ENCODE results near the gene GLB1L2.
"Not testable (repeated sequence)": the region's sequence is repeated elsewhere in the genome, so short reads cannot be mapped to it uniquely, and the experiment has no call there.

GLB1L2 gene

DNA sequence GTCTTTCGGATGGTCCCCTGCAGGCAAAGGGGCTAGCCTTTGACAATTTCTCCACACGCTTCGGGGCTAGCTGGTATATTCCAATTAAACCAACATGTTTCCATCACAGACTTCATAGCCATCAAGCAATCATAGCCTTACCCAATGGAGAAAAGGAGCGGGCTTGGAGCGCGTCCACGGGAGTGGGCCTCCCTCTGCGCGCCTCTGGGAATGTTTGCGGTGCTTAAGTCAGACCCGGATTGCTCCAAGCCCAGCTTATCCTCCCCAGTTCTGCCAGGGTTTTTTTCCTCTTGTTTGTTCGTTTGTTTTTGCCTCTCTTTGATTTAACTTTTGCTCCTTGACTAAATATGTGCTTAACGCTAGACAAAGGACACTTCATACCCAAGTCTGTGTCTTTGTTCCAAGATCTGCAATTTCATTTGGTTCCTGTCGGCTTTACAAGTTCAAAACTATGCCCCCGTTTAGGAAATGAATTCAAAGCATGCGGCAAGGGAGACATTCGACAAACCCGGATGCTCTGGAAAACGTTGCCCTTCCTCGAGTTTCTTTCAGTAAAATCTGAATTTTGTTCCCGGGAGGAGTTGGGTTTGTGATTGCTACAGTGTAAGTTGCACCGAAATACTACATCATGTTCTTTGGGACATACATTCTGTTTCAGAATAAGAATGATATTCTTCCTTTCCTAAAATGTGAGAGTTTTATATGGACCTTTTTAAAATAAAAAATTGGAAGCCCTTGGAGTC lies 1.0 kb upstream of the GLB1L2 start:
- no peak for DNase-seq

GRCh38 chr11:134332189-134332631 lies 422 bp downstream of the GLB1L2 start:
- no peak for DNase-seq

GRCh38 chr11:134332782-134333181 lies 994 bp downstream of the GLB1L2 start:
- no peak for DNase-seq

DNA sequence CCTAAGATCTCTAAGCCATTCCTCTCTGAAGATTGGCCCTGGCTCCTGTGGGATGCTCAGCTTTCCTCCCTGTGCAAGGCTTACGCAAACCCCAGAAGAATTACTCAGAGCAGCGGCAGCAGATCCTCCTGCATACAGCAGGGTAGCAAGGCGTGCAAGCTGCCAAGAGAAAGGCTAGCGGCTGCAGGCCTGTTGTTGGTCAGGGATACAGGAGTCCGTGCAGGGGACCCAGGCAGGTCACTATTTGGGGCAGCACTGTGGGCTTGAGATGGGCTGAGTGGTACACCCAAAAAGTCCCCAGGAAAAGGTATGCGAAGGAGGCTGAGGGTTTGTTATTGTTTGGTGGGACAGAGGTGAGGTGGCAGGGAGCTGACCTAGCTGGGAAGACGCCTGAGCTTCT lies 1.5 kb downstream of the GLB1L2 start:
- no peak for DNase-seq

DNA sequence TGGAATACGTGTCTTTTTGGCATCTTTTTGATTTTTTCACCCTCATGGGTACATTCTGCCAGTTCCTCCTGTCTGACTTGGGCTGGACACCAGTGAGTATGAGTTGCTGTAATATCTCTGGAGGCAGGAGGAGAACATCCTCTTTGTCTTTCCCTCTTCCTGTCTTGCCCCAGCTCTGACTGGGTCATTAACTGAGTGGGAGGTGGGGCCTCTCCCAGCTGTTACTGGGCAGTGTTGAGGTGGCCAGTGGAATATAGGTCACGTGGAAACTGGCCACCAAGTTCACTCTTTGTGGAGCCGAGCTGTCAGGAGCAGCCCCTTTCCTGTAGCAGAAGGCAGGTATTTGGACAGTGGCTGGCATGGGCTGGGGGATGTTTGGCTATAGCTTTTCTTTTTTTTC lies 2.2 kb downstream of the GLB1L2 start:
- no peak for DNase-seq

DNA sequence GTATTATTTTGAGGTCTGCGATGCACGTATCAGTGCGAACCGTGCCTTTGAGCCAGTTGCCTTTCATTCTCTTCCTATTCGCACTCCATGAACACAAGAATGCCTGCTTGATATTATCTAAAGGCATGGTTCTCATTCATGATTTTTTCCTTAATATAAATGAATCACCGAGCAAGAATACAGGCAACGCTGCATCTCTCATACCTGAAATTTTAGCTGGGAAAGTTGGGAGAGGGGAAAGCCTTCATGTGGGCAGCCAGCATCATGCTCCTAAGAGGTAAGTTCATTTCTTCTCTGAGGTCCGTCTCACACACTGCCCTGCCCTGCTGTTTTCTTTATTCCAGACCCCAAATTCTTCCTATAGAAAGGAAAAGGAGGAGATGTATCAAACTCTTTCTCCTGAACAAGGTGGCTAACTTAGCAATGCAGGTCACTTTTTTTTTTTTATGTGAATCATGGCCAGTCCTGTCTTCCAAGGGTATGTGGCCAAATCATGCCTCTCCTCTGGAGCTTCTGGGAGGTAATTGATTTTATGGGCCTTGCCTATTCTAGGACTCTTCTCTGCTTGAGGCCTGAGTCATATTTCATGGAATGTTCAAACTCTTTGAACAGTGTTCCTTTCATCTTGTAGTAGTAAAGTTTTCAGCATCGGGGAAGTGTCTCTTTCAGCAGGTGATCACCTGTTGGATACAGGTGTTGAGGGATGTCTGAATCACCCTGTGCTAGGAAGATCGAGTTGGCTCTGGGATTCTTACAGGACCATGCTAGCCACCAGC lies 3.2 kb downstream of the GLB1L2 start:
- no peak for DNase-seq

GRCh38 chr11:134337051-134337450 lies 5.3 kb downstream of the GLB1L2 start:
- no peak for DNase-seq

DNA sequence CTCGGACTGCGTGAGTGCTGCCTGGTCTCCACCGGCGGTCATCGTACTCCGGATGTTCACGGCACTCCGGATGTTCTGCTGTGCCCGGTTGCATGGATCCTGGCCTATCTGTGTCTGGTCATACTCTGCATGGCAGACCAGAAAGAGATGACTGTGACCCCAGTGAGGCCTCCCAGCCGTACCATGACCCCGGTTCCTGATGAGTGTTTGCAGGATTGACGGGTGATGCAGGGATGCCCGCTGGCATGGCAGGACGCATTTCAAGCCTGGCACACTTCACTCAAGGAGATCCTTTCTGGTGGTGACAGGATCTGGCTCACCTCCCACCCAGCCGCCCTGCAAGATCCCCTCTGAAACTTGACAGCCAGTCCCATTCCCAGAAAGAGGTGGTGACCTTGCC lies 6.3 kb downstream of the GLB1L2 start:
- DNase-seq, result no peak

DNA sequence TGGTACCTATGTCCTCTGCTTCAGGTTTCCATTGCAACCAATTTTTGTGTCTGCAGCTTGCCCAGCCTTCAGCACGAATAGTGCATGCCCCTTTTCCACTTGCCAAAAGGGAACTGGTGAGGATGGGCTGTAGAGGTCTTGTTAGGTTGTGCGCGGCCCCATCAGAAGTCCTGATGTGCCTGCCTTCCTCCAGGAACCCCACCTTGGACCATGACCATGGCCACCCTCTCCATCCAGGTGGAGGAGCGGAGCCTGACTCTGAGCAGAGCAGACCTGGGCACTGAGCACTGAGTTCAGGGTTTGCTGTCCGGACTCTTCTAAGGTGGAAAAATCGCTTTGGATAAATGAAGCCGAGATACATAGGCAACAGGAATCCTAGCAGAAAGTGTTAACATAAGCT lies 6.9 kb downstream of the GLB1L2 start:
- DNase-seq, result no peak

GRCh38 chr11:134339756-134340155 lies 8.0 kb downstream of the GLB1L2 start:
- no peak for DNase-seq

DNA sequence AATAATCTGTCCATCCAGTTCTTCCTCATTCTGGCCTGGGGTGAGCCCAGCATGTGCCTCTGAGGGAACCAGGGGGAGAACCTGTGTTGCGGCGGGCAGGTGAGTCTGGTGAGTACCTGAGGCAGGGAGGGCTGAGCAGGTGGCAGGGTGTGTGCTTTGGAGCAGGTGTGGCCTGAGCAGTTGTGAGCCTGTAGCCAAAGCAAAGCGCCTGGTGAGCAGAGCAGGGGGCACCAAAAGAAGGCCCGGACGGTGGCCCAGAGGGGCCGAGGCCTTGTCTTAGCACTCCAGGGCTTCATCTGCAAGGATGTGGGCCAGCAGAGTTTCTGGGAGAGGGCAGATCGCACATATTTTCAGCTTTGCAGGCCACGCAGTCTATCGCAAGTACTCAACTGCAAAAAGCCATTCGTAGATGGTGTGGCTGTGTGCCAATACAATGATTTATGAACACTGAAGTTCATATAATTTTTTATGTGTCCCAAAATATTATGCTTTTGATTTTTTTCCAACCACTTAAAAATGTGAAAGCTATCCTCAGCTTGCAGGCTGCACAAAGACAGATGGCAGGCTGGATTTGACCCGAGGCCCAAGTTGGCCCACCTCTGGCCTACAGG lies 8.7 kb downstream of the GLB1L2 start:
- no peak for DNase-seq

DNA sequence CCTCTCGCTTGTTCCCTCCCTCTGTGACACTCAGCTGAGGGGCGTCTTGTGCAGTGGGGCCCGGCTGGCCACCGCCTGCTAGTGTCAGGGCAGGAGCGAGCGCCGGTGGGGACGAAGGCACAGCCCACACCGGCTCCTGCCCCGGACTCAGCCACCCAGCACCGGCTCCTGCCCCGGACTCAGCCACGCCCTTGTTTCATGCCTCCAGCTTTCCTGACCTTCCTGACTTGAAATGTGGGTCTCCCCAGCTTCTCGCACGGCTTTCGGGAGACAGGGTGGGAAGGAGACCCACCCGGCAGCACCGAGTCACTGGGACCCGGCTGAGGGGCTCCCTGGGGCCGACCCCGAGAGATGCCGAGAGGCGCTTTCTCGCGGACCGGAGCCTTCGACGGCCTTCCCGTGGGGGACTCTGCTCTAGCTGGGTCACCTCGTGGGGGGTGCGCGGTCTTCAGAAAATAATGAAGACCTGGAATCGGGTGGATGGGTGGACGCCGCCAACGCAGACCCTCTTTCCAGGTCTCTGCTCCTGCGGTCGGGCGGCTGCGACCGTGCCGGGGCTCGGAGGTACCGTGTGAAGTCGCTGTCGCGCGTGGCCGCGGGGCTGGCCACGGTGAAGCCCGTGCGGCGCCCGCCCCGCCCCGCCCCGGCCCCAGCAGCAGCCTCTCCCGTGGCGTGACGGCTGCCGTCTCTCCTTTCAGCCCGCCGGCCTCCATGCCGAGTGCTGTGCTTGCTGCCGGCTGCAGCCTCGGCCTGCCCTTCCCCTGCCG lies 10.2 kb downstream of the GLB1L2 start:
- no peak for DNase-seq

GRCh38 chr11:134342572-134343340 lies 11.0 kb downstream of the GLB1L2 start:
- DNase-seq, result no peak

DNA sequence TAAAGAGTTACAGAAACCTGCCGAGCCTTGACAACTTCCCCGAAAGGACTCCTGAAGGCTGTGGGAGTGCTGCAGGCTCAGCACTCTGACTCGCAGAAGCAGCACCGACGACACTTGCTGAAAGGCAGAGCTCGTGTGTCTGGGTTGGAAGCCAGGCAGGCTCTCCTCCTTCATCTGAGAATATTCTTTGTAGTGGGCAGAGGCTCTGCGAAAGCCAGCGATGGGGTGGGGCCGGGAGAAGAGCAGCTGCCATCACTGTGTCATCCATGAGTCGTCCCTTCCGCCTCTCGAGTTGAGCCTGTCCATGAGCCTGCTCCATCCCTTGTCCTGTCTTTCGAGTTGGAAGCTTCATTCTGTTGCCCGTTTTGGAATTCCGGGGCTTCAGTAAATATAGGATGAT lies 11.9 kb downstream of the GLB1L2 start:
- no peak for DNase-seq

- not testable (repeated sequence) for DNase-seq
Observed at GRCh38 chr11:134344497-134345236, 12.9 kb downstream of the GLB1L2 start.

GRCh38 chr11:134345237-134345550 lies 13.4 kb downstream of the GLB1L2 start:
- DNase-seq, result no peak

DNA sequence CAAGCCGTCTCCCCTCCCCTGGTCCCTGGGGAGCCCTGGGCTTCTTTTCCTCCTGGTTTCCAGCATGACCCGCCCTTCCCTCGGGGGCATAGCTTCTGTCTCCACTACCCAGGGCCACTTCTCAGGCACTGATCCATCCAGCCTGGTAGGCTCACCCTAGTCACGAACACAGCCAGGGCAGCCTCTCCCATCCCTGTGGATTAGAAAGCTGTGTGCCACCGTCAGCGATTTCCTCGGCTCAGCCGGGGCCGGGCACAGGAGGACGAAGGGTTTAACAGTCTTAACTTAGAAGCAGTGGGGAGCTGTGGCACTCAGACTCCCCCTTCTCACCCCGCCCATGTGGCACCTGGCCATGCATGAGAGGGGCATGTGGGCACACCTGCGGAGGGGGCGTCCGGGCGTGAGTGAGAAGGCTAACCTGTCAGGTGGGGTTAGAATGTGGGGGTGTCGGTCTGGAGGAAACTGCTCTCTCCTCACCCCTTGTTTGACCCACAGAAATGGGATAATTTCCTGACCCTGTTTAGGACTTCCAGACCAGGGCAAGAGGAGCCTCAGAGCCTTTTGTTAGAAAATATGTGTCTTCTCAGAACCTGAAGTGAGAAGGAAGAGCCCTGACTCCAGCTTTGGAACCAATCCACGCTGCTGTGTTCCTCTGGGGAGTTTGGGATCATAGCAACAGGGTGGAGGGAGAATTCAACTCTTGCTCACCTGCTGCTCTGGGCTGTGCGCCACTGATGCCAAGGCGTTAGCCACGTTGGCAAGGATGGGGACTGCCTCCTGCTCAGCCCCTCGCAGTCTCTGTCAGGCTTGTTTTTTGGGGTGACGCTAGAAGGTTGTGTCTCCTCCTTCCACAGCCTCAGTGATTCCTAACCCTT lies 14.6 kb downstream of the GLB1L2 start:
- no peak for DNase-seq

GRCh38 chr11:134346976-134347350 lies 15.2 kb downstream of the GLB1L2 start:
- DNase-seq, result no peak

GRCh38 chr11:134347441-134347840 lies 15.7 kb downstream of the GLB1L2 start:
- DNase-seq, result no peak

GRCh38 chr11:134349109-134349801 lies 17.5 kb downstream of the GLB1L2 start:
- DNase-seq, result no peak
